GM19324 (cell line): ENCODE results near the gene SAMD7.

ENCODE experiments used
- ATAC-seq: cut with Tn5 transposase; IDR thresholded peaks from one replicate; pipeline ENCODE4 v1.9.1; 2021; ENCODE audit warnings: mild to moderate bottlenecking, moderate library complexity; ENCODE audit not compliant: unreplicated experiment, low FRiP score

The SAMD7 gene

GRCh38 chr3:169964176-169964575 is 52.8 kb downstream of the SAMD7 start:
- ATAC-seq, result no peak

GRCh38 chr3:169965562-169966427 is 54.4 kb downstream of the SAMD7 start:
- no peak for ATAC-seq

GRCh38 chr3:169966428-169966950 is 55.1 kb downstream of the SAMD7 start, which contains the start of gene SEC62:
SEC62 (plus strand) TSS chr3:169966807; CDS start chr3:169966823, 16 bp downstream.
- peak; percentile 92 for ATAC-seq

GRCh38 chr3:169966951-169967915 is 55.9 kb downstream of the SAMD7 start:
- peak; percentile 41 for ATAC-seq

- ATAC-seq, result no peak
Observed at GRCh38 chr3:169968224-169968885, 57.0 kb downstream of the SAMD7 start.

GRCh38 chr3:169969174-169970095 is 58.1 kb downstream of the SAMD7 start:
- ATAC-seq, result no peak

- no peak for ATAC-seq
Observed at GRCh38 chr3:169970847-169971246, 59.5 kb downstream of the SAMD7 start.

GRCh38 chr3:169971522-169971921 is 60.1 kb downstream of the SAMD7 start:
- no peak for ATAC-seq

- no peak for ATAC-seq
Observed at GRCh38 chr3:169980055-169980454, 68.7 kb downstream of the SAMD7 start.

GRCh38 chr3:169984292-169984691 is 72.9 kb downstream of the SAMD7 start:
- no peak for ATAC-seq
